Right kidney (tissue), 9 donors: ENCODE results near the gene ELAC1.
"Not testable (repeated sequence)": the region's sequence is repeated elsewhere in the genome, so short reads cannot be mapped to it uniquely, and the experiment has no call there.

Experiments
- DNase-seq: peaks from one replicate; pipeline ENCODE4 v3.0.0-alpha.2; 2016
- long read RNA-seq, 8 donors: transcript quantifications; one replicate each; lab custom pipeline, GENCODE V29; 2026

Gene ELAC1, protein sequence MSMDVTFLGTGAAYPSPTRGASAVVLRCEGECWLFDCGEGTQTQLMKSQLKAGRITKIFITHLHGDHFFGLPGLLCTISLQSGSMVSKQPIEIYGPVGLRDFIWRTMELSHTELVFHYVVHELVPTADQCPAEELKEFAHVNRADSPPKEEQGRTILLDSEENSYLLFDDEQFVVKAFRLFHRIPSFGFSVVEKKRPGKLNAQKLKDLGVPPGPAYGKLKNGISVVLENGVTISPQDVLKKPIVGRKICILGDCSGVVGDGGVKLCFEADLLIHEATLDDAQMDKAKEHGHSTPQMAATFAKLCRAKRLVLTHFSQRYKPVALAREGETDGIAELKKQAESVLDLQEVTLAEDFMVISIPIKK
- long read RNA-seq, donor 1, transcript ELAC1-202 (2 exons, 1,505 nt), result major isoform, 5 of 16 reads
- long read RNA-seq, donor 1, transcript ELAC1-201 (4 exons, 2,235 nt), result major isoform, 5 of 16 reads
- long read RNA-seq, donor 1, partial matches to known transcripts, result 0 of 16 reads
- long read RNA-seq, donor 1, other reads (novel, unspliced or antisense), result 0 of 16 reads
- long read RNA-seq, donor 2, partial matches to known transcripts, result 0 of 4 reads
- long read RNA-seq, donor 2, other reads (novel, unspliced or antisense), result 0 of 4 reads
- long read RNA-seq, donor 3, partial matches to known transcripts, result 0 of 3 reads
- long read RNA-seq, donor 3, other reads (novel, unspliced or antisense), result 0 of 3 reads
- long read RNA-seq, donor 4, transcript ELAC1-201 (4 exons, 2,235 nt), result major isoform, 6 of 20 reads
- long read RNA-seq, donor 4, transcript ELAC1-203 (4 exons, 694 nt), result major isoform, 6 of 20 reads
- long read RNA-seq, donor 4, partial matches to known transcripts, result 5 of 20 reads
- long read RNA-seq, donor 4, other reads (novel, unspliced or antisense), result 0 of 20 reads
- long read RNA-seq, donor 5, transcript ELAC1-201 (4 exons, 2,235 nt), result major isoform, 6 of 8 reads
- long read RNA-seq, donor 5, partial matches to known transcripts, result 0 of 8 reads
- long read RNA-seq, donor 5, other reads (novel, unspliced or antisense), result 0 of 8 reads
- long read RNA-seq, donor 6, partial matches to known transcripts, result 0 of 8 reads
- long read RNA-seq, donor 6, other reads (novel, unspliced or antisense), result 0 of 8 reads
- long read RNA-seq, donor 7, result 0 reads
- long read RNA-seq, donor 8, transcript ELAC1-201 (4 exons, 2,235 nt), result major isoform, 7 of 13 reads
- long read RNA-seq, donor 8, partial matches to known transcripts, result 0 of 13 reads
- long read RNA-seq, donor 8, other reads (novel, unspliced or antisense), result 0 of 13 reads

DNA sequence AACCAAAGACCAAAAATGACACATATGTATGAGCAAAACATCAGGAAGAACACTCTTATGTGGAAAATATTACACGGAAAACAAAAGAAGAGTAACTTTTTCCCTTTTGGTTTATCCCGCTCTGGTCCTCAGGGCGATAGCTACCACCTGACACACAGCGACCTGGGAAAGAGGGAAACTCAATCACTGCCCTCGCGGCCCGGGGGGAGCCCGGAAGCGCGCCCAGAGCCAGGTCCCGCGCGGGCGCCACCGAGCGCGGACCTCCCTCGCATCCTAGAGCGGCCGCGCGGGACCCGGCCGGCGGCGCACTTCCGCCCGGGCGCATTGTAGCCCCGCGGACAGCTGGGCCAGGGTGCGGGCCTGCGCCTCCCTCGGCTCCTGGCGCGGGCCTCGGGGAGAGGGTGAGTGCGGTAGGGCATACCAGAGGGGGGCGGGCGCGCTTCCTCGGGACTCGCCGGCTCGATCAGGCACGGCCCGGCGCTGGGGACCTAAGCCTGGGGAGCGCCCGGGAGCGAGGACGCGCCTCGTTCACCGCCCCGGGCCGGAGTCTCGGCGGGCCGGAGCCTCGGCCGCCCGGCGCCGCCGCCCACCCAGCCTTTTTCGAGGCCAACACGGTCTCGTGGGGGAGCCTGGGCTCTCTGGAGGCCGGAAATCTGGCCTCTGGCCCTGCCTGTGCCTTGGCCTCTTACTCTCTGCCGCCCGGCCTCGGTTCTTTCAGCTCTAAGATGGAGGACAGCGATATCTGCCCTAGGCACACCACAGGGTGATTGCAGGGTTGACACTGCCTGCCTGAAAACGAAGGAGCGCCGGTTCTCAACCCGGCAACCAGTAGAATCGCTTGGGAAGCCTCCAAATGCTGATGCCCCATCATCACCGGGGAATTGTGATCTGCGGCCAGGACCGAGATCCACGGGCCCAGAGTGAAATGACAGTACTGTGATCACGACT lies at the start of gene ELAC1:
ELAC1 (plus strand) TSS at position 327 of the 948 bp plus-strand sequence. CDS start 6,365 bp downstream, outside the sequence.
- peak; percentile 98 for DNase-seq

DNA sequence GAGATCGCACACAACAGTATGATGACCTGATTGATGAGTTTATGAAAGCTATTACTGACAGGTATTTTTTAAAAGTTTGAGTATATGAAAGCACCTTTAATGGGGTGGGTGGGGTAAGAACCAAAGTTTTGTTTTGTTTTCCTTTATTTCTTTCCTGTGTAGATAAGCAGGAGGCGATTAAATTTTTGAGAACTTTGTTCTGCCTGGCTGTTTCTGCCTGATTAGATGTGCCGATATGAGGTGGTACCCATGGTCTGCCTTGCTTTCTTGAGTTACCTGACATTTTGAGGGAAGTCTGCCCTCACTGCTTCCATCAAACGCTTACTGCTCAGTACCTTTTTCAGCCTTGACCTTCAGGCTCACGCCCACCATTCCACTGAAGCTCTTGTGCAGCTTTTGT lies 49.7 kb upstream of the ELAC1 start:
- DNase-seq, result no peak

DNA sequence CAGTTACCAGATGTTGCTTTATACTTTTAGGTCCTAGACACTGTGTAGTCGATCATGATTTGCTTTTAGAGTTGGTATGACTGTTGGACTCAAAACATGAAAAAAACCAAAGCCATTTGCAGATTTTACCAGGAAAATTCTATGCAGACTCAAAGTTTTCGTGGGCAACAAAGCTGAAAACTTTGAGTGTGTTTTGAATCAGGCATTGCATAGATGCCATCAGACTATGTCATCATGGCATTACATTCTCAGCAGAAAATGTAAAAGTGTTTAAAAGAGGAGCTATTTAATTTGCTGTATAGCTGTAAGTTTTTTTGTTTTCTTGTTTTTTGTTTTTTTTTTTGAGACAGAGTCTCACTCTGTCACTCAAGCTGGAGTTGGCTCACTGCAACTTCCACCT lies 43.5 kb upstream of the ELAC1 start:
- no peak for DNase-seq

DNA sequence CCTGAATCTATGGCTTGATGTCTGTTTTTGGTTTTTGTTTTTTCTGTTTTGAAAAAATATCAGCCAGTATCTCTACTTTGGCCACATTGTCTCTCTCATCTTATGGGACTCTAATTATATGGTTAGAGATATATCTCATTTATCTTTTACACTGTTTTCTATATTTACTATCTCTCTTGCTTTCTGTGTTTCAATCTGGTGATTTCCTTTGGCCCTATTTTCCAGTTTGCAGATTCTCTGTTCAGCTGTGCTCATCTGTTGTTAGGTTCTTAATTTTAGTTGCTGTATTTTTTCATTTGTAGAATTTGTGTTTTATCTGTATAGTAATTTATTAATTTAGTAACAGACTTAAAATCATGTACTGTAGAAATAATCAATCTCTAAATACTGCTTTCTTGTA lies 41.3 kb upstream of the ELAC1 start:
- no peak for DNase-seq

DNA sequence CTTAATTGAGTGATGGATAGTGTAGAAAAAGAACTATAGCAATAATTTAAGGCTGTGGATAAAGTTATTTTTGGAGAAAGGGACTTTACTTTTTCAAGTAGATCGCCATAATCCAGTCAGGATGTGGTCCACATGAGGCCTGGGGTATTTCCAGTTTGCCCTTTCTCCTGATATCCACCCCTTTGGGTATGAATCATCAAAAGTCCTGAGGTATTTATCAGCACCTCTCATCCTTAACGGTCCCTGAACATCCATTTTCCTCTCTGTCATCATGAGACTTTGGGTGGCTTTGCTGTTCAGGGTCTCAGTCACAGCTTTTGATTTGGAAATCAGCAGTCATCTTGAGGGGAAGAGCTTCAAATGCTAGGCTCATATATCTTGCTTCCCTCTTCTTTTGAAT lies 39.3 kb upstream of the ELAC1 start:
- no peak for DNase-seq

DNA sequence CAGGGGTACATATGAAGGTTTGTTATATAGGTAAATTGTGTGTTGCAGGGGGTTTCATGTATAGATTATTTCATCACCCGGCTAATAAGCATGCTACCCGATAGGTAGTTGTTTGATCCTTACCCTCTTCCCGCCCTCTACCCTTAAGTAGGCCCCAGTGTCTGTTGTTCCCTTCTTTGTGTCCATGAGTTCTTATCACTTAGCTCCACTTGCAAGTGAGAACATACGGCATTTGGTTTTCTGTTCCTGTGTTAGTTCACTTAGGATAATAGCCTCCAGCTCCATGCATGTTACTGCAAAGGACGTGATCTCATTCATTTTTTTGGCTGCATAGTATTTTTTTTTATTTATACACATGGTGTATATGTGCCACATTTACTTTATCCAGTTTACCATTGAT lies 34.2 kb upstream of the ELAC1 start:
- no peak for DNase-seq

DNA sequence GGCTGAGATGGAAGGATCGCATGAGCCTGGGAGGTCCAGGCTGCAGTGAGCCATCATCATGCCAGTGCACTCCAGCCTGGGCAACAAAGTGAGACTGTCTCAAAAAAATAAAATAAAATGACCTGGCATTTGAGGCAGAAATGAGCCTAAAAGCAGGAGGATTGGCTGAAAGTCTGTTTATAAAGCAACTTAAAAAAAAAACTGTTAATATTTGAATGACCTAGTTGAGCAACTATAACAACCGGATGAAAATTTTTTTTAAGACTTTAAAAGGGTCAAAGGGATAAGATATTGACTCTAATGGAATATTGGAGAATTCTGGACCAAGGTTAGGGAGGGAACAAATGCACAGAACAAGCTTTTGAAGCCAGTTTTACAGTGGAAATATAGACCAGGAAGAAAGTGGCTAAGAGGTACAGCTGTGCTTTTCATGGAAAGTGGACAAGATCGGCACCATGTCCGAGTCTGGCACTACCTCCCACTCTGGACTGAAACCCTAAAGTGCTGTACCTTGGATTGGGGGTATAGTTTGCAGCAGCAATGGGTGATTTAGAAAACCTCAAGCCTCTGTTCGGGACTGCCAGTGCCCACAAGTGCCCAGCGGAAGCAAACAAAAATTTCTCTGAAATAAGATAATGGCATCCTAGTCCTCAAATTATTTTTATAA lies 33.2 kb upstream of the ELAC1 start:
- DNase-seq, result no peak

DNA sequence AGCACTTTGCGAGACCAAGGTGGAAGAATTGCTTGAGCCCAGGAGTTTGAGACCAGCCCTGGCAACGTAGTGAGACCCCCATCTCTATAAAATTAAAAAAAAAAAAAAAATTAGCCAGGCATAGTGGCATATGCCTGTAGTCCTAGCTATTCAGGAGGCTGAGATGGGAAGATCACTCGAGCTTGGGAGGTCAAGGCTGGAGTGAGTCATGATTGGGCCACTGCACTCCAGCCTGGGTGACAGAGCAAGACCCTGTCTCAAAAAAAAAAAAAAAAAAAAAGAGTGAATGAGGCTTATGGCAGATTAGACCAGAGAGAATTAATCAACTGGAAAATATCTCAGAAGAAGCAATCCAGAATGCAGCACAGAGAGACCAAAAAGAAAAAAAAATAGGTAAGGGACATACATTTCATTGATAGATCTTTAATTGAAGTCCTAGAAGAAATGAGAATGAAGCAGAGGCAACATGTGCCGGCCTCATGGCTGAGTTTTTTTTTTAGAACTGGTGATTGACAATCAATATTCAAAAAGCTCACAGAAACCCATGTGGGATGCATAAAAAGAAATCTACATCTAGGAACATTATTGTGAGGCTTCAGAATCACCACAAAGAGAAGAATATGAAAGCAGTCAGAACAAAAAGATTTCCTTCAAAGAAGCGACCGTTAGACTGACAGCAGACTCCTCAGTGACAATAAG lies 32.2 kb upstream of the ELAC1 start:
- DNase-seq, result no peak

DNA sequence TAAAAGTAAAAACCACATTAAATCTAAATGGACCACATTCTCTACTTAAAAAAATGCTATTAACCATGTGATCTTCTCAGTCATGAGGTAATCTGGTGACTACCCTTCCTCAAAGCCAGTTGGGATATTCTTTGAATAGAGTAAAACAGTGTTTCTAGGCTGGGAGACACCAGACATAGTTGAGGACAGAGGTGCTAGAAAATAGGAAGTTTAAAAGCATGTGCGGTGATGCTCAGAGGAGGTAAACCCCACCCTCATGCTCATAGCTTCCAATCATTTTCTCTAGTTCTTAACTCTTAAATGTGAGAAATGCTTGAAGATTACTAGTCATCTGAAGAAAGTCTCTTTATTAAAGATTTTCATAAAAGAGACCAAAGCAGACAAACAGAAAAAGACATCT lies 30.7 kb upstream of the ELAC1 start:
- DNase-seq, result no peak

DNA sequence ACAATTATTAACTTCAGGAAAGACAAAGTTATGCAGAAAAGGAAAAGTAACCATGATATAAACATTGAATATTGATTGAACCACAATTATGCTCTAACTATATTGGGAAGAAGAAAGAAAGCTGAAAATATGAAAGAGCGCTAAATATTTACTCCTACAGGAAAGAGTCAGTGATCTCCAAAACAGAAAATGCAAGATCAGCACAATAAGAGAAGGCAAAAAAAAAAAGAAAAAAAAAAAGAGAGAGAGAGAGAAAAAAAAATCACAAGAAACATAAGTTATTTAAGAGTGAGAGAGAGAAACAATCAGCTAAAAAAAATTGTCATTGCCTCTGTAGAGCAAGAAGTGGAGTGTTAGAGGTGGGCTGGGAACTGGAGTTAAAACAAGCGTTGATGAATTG lies 28.9 kb upstream of the ELAC1 start:
- no peak for DNase-seq

DNA sequence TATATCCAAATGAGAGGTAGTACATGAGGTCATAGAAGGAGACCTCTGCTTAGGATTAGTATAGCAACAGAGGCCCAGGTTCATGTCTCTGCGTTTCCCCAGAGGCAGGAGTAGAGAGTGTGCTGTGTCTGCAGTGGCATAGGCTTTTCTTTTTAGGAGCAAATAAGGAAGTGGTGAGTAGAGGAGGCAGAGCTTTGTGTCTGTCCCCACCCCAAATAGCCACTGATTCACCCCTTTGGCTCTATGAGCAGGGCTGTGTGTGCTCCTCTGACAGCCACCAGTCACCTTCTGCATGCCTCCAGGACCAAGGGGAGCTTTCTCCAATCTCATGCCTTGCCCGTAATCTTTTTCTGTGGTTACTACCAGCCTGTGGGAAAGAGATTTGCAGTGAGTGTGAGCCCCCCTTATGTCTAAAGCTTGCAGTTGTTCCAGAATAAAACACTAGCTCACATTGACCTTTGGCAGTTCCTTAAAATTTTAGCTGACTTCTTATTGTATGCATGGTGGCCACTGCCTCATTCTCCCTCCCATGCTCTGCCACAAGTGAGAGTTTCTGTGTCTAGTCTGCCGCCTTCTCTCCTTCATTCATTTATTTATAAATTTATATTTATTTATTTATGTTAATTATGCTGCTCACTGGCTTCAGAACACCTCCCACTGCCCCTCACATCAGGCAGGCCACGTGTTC lies 23.5 kb upstream of the ELAC1 start:
- no peak for DNase-seq

DNA sequence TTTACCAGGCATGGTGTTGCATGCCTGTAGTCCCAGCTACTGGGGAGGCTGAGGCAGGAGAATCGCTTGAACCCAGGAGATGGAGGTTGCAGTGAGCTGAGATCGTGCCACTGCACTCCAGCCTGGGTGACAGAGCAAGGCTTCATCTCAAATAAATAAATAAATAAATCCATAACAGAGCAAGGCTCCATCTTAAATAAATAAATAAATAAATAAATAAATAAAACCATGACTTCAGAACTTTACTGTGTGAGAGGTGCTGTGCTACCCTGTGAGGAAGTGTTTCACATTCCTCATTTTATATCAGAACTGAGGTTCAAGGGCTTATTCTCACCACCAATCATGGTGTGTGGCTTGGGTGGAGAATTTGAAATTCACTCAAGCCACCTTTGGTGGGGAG lies 21.9 kb upstream of the ELAC1 start:
- not testable (repeated sequence) for DNase-seq

DNA sequence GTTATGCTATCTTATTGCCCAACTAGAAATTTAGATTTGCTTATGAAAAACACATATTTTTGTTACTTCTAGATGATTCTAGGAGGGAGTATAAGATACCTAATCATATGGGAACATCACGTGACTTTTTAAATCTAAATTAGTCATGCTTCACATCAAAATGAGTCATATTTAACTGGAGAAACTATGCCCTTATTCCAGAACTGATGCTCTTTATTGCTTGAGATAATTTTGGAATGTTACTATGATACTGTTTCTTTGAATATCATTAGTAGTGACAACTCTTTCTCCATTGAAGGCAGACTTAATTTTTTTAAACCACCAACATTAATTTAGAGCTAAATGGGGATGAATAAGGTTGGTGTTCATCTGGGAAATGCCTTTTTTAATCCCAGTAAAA lies 19.9 kb upstream of the ELAC1 start:
- DNase-seq, result no peak

DNA sequence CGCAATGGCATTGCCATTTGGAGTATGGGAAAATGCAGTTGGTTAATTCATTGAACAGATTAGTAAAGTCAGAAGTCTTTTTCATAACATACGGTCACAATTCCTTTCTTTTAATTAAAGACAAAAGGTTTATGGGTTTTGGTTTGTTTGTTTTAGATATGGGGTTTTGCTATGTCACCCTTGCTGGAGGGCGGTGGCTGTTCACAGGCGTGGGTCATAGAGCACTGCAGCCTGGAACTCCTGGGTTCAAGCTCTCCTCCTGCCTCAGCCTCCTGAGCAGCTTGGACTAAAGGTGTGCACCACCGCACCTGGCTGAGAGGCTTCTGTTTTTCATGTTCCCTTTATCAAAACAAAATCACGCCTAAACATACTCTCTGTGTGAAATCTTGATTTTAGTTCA lies 18.7 kb upstream of the ELAC1 start:
- DNase-seq, result no peak

DNA sequence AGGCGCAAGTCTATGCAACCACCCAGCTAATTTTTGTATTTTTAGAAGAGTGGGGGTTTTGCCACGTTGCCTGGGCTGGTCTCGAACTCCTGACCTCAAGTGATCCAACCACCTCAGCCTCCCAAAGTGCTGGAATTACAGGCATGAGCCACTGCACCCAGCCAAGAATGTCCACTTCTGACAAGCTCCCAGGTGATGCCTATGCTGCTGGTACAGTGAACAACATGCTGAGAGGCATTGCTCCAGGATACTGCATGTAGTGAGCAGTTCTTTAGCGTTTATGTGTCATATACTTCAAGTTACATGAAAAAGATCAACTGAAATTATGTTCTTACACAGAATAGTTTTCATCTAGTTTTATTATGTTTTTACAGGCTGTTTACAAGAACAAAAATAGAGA lies 17.2 kb upstream of the ELAC1 start:
- DNase-seq, result no peak

DNA sequence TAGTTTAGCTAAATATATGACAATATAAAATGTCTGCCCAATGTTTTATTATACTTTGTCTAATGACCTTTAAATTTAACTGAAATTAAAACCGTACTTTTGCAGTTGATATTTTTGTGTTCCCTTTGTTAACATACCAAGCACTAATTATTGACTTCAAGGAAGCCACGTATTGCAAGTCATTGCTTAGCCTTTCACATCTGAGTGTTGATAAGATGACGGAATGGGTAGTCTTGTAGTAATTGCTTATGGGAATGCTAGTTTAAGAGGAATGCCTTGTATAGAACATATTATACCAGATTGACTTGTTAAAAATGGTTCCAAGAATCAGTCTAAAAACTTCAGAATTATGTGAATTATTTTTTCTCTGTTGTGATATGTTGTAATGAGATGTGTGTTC lies 14.0 kb upstream of the ELAC1 start:
- DNase-seq, result no peak

DNA sequence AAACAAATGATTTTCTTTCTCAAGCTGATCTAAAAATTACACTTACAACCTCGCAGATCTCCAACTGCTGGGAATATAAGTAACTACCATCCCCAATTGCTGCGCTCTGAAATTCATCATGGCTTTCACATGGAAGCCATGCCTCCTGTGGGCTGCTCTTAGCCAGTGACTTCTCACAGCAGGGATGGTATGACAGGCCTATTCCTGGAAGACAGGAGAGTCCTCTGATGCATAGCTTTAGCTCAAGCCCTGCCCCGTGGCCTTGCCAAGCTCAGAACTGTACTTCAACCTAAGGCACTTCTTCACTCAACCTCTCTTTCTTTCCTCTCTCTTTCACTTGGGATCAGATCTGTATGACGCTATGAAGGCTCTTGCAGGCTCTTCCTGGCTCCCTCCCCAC lies 12.6 kb upstream of the ELAC1 start:
- no peak for DNase-seq

DNA sequence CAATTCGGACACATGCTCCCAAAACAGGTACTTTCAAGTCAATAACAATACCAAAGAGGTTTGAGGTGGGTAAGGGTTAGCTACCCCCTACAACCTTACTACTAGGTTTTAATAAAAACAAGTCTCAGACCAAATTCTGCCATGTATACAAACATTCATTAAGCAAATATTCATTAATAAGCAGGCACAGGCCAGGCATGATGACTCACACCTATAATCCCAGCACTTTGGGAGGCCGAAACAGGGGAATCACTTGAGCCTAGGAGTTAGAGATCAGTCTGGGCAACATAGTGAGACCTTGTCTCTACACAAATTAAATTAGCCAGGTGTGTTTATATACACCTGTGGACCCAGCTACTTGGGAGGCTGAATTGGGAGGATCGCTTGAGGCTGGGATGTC lies 11.7 kb upstream of the ELAC1 start:
- DNase-seq, result no peak

DNA sequence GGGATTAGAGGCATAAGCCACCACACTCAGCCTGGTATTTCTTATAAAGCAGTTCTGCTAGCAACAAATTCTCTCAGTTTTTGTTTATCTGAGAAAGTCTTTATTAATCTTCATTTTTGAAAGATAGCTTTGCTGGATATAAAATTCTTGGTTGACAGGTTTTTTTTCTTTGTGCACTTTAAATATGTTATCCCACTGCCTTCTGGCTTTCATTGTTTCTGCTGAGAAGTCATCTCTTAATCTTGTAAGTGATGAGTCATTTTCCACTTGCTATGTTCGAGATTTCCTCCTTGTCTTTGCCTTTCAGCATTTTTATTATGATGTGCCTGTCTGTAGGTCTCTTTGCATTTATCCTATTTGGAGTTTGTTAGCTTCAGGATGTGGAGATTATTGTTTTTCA lies 5.9 kb upstream of the ELAC1 start:
- DNase-seq, result no peak

DNA sequence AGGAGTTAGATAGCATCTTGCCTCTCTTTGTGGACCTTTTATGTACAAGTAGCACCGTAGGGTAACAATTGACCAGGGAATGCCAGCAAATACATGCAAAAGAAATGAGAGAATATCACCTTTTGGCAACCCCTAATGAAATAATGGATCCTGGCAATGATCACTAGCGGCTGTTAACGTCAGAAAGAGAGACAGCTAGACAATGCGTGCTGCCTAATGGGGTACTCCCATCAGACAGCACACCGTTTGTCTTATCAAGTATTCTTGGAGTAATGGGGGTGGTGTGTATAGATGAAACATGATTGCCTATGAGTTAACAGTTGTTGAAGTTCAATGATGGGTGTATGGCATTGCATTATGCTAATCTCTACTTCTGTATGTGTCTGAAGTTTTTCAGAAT lies 1.6 kb downstream of the ELAC1 start:
- DNase-seq, result no peak
